SK-N-MC (cell line): ENCODE data around the gene DYNC2H1.

ENCODE experiments used
- EZH2 ChIP-seq: fragments of 200-600 bp; sonication (generic); IDR thresholded peaks from one replicate; pipeline ENCODE4 v1.6.1; 2017; ENCODE audit warnings: antibody characterized with exemption
- POLR2AphosphoS5 ChIP-seq: IDR thresholded peaks from 2 replicates; pipeline ENCODE4 v1.6.1; 2012; ENCODE audit warnings: mild to moderate bottlenecking, low read depth, low read length, borderline replicate concordance

DNA sequence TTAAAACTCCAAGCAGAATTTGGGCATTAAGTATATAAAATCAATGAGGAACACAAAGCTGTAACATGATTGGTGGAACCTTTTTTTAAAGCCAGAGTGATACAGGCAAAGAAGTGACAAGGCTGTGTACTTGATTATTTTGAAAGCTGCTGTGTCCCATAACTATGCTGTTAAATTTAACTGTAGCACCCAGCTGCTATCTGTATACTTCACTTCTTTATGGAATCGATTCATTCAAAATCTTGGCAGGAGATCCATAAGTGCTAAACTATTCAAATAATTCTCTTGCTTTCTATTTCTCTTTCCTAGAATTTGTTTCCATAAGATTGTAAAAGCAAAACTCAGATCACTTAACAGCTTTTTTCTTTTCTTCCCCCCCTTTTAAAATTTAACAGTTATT, 231.7 kb downstream of the DYNC2H1 start:
- TF ChIP-seq EZH2 (no peak), POLR2AphosphoS5 (no peak)
